H1 (cell line): ENCODE results near the gene DCDC2B. TPM values are rescaled to one million over a fixed set of nuclear protein-coding genes. Genes with fewer than 3 reads are reported as not detected.

Source experiments
- ASH2L ChIP-seq: fragments of 200-600, 300-600 bp; sonication (generic); IDR thresholded peaks from one replicate; pipeline ENCODE4 v1.7.1; 2017; ENCODE audit warnings: low read length
- polyA plus RNA-seq, 7 experiments: library from polyadenylated mRNA; depleted of rRNA in 3 of 7; stranded (reverse) in 5 of 7; unstranded in 2 of 7; fragments of >200 nt in 5 of 7; fragments of 200-250 nt in 2 of 7; gene quantifications; 1 replicate in 5 of 7; 2 replicates in 1 of 7; 4 replicates in 1 of 7; pipeline versions ENCODE4 v1.2.1 to v1.2.3, GENCODE V29; 2011 to 2013; ENCODE audit warnings: missing spikeins in 2 of 7, mixed read lengths in 2 of 7
- total RNA-seq: library from RNA; stranded (reverse); fragmentation: NEBNext Ultra II Directional; extraction: Animal tissue kit (Norgen Biotek cat#: 25700); gene quantifications from 2 replicates; pipeline ENCODE4 v1.2.1, GENCODE V29; 2021

The DCDC2B gene
- total and polyA plus RNA-seq, 2 of the 8 experiments (the other 6 are each of a cell fraction or from before 2014, with no cell fraction given) = not detected

DNA sequence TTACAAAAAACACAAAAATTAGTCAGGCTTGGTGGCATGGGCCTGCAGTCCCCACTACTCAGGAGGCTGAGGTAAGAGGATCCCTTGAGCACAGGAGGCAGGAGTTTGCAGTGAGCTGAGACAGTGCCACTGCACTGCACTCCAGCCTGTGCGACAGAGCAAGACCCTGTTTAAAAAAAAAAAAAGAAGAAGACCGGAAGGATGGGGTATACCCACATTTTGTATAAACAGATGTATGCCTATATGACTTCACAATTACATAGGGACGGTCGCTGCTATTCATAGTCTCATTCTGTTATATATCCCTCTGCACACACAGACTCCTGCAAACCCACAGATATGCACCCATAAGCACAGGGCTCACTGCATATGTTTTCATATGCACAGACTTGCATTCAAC, 54.9 kb downstream of the DCDC2B start (continued):
- TF ChIP-seq ASH2L = no peak

Other genes with a start within 250 kb of the DCDC2B start
- 281 and 284 TPM in 2 replicates for gene KHDRBS1, start 195.2 kb upstream of the DCDC2B start, total RNA-seq
- gene KHDRBS1, start 195.2 kb upstream of the DCDC2B start, polyA plus RNA-seq (2011; rRNA removed) = 53.8 and 62.7 TPM in 2 replicates
- gene TMEM39B, start 136.2 kb upstream of the DCDC2B start, total RNA-seq = 24.6 and 25.3 TPM in 2 replicates
- gene TMEM39B, start 136.2 kb upstream of the DCDC2B start, polyA plus RNA-seq (2011; rRNA removed) = 32.7 and 39.6 TPM in 2 replicates
- 116 and 120 TPM in 2 replicates for gene KPNA6, start 101.0 kb upstream of the DCDC2B start, total RNA-seq
- gene KPNA6, start 101.0 kb upstream of the DCDC2B start, polyA plus RNA-seq (2011; rRNA removed) = 22.0 and 24.2 TPM in 2 replicates
- 45.4 and 46.9 TPM in 2 replicates for gene TXLNA, start 29.4 kb upstream of the DCDC2B start, total RNA-seq
- gene TXLNA, start 29.4 kb upstream of the DCDC2B start, polyA plus RNA-seq (2011; rRNA removed) = 31.3 and 31.6 TPM in 2 replicates
- gene CCDC28B, start 8.5 kb upstream of the DCDC2B start, total RNA-seq = 17.1 and 20.9 TPM in 2 replicates
- 16.7 and 18.4 TPM in 2 replicates for gene CCDC28B, start 8.5 kb upstream of the DCDC2B start, polyA plus RNA-seq (2011; rRNA removed)
- gene IQCC, start 3.4 kb upstream of the DCDC2B start, total RNA-seq = 4.2 and 4.3 TPM in 2 replicates
- 1.9 and 2.5 TPM in 2 replicates for gene IQCC, start 3.4 kb upstream of the DCDC2B start, polyA plus RNA-seq (2011; rRNA removed)
- gene TMEM234, start 13.3 kb downstream of the DCDC2B start, total RNA-seq = 8.9 TPM in 2 replicates
- gene TMEM234, start 13.3 kb downstream of the DCDC2B start, polyA plus RNA-seq (2011; rRNA removed) = 8.6 and 8.7 TPM in 2 replicates
- gene EIF3I, start 13.3 kb downstream of the DCDC2B start, total RNA-seq = 243 and 247 TPM in 2 replicates
- gene EIF3I, start 13.3 kb downstream of the DCDC2B start, polyA plus RNA-seq (2011; rRNA removed) = 345 and 346 TPM in 2 replicates
- gene FAM167B, start 38.1 kb downstream of the DCDC2B start, total RNA-seq = 3.2 and 3.9 TPM in 2 replicates
- gene FAM167B, start 38.1 kb downstream of the DCDC2B start, polyA plus RNA-seq (2011; rRNA removed) = 2.8 and 4.2 TPM in 2 replicates
- gene LCK, start 42.2 kb downstream of the DCDC2B start, total RNA-seq = 71.6 and 75.3 TPM in 2 replicates
- gene LCK, start 42.2 kb downstream of the DCDC2B start, polyA plus RNA-seq (2011; rRNA removed) = 99.2 and 122 TPM in 2 replicates
- 111 and 112 TPM in 2 replicates for gene HDAC1, start 83.0 kb downstream of the DCDC2B start, total RNA-seq
- 98.6 and 125 TPM in 2 replicates for gene HDAC1, start 83.0 kb downstream of the DCDC2B start, polyA plus RNA-seq (2011; rRNA removed)
- gene MARCKSL1, start 127.1 kb downstream of the DCDC2B start, total RNA-seq = 536 and 557 TPM in 2 replicates
- 558 and 618 TPM in 2 replicates for gene MARCKSL1, start 127.1 kb downstream of the DCDC2B start, polyA plus RNA-seq (2011; rRNA removed)
- gene FAM229A, start 153.4 kb downstream of the DCDC2B start, total RNA-seq = 4.1 and 4.2 TPM in 2 replicates
- gene FAM229A, start 153.4 kb downstream of the DCDC2B start, polyA plus RNA-seq (2011; rRNA removed) = 4.2 and 7.5 TPM in 2 replicates
- 1.2 and 1.5 TPM in 2 replicates for gene TSSK3, start 153.4 kb downstream of the DCDC2B start, total RNA-seq
- gene TSSK3, start 153.4 kb downstream of the DCDC2B start, polyA plus RNA-seq (2011; rRNA removed) = 1.2 and 1.9 TPM in 2 replicates
- 40.7 and 42.9 TPM in 2 replicates for gene BSDC1, start 185.4 kb downstream of the DCDC2B start, total RNA-seq
- gene BSDC1, start 185.4 kb downstream of the DCDC2B start, polyA plus RNA-seq (2011; rRNA removed) = 23.3 and 24.8 TPM in 2 replicates